Measurements from ENCODE around the gene MTX2. TPM values are rescaled to one million over a fixed set of nuclear protein-coding genes. Genes with fewer than 3 reads are reported as not detected.

The MTX2 gene
- total RNA-seq, 6 experiments from 2014 or later: 21.4 to 26.0 (median 24.3) TPM

DNA sequence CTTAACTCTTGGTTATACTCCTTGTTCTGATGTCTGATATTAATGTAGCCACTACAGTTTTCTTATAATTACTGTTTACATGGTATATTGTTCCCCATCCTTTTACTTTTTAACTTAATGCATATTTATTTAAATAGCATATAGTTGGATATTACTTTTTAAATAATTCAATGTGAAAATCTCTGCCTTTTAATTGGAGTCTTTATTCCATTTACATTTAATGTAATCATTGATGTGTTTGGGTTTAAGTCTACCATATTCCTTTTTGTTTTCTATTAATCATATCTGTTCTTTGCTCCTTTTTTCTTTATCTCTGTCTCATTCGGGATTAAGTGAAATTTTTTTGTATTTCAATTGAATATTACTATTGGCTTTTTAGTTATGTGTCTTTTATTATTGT is 109.1 kb downstream of the MTX2 start:
- H3K36me3 Mint-ChIP-seq (ENCODE audit: low read depth): peaks cover 9% of the 10 kb centered on the region
- DNase-seq: no peak
- H3K4me1 Mint-ChIP-seq (ENCODE audit: low read depth): no peaks in the 10 kb centered on the region
- H3K9me3 Mint-ChIP-seq: peaks cover 21% of the 10 kb centered on the region
- no peak overlapping the region for H3K4me3 Mint-ChIP-seq
- TF ChIP-seq, protein P1, sequence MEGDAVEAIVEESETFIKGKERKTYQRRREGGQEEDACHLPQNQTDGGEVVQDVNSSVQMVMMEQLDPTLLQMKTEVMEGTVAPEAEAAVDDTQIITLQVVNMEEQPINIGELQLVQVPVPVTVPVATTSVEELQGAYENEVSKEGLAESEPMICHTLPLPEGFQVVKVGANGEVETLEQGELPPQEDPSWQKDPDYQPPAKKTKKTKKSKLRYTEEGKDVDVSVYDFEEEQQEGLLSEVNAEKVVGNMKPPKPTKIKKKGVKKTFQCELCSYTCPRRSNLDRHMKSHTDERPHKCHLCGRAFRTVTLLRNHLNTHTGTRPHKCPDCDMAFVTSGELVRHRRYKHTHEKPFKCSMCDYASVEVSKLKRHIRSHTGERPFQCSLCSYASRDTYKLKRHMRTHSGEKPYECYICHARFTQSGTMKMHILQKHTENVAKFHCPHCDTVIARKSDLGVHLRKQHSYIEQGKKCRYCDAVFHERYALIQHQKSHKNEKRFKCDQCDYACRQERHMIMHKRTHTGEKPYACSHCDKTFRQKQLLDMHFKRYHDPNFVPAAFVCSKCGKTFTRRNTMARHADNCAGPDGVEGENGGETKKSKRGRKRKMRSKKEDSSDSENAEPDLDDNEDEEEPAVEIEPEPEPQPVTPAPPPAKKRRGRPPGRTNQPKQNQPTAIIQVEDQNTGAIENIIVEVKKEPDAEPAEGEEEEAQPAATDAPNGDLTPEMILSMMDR (IDR thresholded peaks at IDR 0.05): no peak
- H3K27ac Mint-ChIP-seq: no peak overlapping the region
- peaks cover 8% of the 10 kb centered on the region; the same call in 1 of the 2 replicates for H3K27me3 Mint-ChIP-seq (ENCODE audit: insufficient read depth)

DNA sequence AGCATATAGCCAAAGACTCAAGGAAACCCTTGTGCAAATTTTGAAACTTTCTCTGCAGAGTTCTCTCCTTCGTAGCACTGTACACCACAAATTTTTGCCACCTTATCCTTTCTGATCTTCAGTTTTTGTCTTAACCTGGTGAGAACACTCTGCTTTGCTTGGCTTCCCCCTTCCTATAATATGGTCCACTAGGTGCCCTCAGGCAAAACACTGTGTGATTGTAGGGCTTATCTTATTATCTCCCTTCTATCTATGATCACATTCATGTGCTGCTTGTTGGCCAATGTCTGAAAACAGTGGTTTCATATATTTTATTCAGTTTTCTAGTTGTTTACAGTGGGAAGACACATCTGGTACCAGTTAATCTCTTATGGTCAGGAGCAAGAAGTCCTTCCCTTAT is 111.1 kb downstream of the MTX2 start:
- Mint-ChIP-seq H3K36me3 (ENCODE audit: low read depth) (peaks cover 9% of the 10 kb centered on the region), H3K27me3 (ENCODE audit: insufficient read depth) (peaks cover 3% of the 10 kb centered on the region; the same call in 1 of the 2 replicates), H3K27ac (no peak overlapping the region), H3K9me3 (peaks cover 21% of the 10 kb centered on the region), H3K4me3 (no peak overlapping the region), H3K4me1 (ENCODE audit: low read depth) (no peaks in the 10 kb centered on the region)
- TF ChIP-seq, protein P1 (IDR thresholded peaks at IDR 0.05): no peak
- DNase-seq: no peak

DNA sequence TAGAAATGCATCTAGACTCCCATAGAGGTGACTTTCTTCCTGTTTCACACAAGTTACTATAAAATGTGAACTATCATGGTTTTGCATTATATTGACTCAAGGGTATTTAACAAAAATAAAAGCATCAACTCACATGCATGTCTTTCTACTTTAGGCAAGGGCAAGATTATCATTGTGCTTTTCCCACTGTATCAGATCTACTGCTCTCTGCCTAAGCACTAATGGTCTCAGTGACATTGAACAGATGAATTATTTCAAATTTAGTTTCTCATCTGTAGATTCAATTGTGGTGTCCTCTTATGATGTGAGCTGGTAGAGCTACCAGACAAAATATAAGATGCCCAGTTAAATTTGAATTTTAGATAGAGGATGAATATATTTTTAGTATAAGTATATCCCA is 113.9 kb downstream of the MTX2 start:
- Mint-ChIP-seq H3K4me1 (ENCODE audit: low read depth) (no peaks in the 10 kb centered on the region), H3K9me3 (peaks cover 15% of the 10 kb centered on the region), H3K27me3 (ENCODE audit: insufficient read depth) (peaks cover 7% of the 10 kb centered on the region), H3K27ac (no peak overlapping the region), H3K36me3 (ENCODE audit: low read depth) (peaks cover 9% of the 10 kb centered on the region), H3K4me3 (no peak overlapping the region)
- no peak for DNase-seq
- TF ChIP-seq, protein P1 (IDR thresholded peaks at IDR 0.05): no peak

DNA sequence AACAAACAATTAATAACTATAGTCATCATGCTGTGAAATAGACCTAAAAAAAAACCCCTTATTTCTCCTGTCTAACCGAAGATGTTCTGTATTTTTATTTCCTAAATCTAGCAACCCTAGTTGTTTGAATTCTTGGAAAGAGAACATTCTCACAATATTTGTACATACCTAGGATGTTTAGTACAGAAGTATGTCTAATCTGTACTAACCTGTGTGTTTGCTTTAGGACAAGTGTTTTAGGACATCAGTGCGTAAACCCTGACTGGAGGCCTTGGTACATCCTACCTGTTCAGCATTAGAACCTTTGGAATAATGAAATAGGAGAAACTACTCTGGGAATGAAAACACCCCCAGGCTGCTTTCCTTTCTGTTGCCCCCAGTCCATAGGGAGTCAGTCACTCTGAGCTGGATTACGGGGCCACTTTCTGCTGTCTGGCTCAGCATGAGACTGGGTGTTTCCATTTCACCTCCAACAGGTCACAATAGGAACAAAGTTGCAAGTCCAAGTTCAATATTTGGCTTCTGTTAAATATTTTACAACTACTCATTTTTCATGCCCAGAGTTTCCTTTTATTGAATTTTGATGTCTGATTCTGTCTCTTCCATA is 114.7 kb downstream of the MTX2 start:
- no peak overlapping the region for H3K4me3 Mint-ChIP-seq
- peaks cover 2% of the 10 kb centered on the region; the same call in 1 of the 2 replicates for H3K4me1 Mint-ChIP-seq (ENCODE audit: low read depth)
- no peak for DNase-seq
- H3K36me3 Mint-ChIP-seq (ENCODE audit: low read depth): peaks cover 5% of the 10 kb centered on the region
- H3K27me3 Mint-ChIP-seq (ENCODE audit: insufficient read depth): peaks cover 10% of the 10 kb centered on the region
- no peak overlapping the region for H3K27ac Mint-ChIP-seq
- TF ChIP-seq, protein P1 (IDR thresholded peaks at IDR 0.05): no peak
- H3K9me3 Mint-ChIP-seq: peaks cover 8% of the 10 kb centered on the region

DNA sequence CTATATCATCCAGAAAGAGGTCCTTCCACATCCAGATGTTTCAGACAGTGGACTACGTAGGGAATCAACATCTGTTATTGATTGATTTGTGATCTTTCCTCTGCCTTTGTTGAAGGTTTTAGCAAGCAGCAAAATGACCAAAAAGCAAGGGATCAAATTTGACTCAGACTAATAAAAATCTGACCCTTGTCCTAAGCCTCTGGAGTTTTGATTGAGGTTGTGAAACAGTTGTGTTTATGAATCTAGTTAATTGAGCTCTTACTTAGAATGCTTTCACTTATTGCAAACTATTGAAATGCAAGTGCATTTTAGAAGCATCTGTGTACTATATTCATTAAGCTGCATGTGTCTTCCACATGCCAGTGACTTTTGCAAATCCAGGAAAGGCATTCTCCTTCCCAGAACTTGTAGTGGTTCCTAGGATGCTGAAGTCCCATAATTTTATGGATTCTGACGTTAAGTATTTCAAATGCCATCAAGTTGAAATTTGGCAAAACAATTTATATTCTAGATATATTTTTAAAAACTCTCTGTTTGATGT is 116.0 kb downstream of the MTX2 start:
- Mint-ChIP-seq H3K27me3 (ENCODE audit: insufficient read depth) (peaks cover 9% of the 10 kb centered on the region), H3K27ac (no peak overlapping the region), H3K9me3 (no peaks in the 10 kb centered on the region), H3K4me1 (ENCODE audit: low read depth) (peaks cover 12% of the 10 kb centered on the region), H3K36me3 (ENCODE audit: low read depth) (no peaks in the 10 kb centered on the region), H3K4me3 (no peak overlapping the region)
- DNase-seq: no peak
- TF ChIP-seq, protein P1 (IDR thresholded peaks at IDR 0.05): no peak

Measured in HFFc6 (cell line).